Measurements from ENCODE around the gene DPP9. TPM values are rescaled to one million over a fixed set of nuclear protein-coding genes. Genes with fewer than 3 reads are reported as not detected.

The DPP9 gene
- polyA plus RNA-seq, 2 of the 4 experiments (the other 2 are of a cell fraction), result 10.1 to 53.5 TPM

DNA sequence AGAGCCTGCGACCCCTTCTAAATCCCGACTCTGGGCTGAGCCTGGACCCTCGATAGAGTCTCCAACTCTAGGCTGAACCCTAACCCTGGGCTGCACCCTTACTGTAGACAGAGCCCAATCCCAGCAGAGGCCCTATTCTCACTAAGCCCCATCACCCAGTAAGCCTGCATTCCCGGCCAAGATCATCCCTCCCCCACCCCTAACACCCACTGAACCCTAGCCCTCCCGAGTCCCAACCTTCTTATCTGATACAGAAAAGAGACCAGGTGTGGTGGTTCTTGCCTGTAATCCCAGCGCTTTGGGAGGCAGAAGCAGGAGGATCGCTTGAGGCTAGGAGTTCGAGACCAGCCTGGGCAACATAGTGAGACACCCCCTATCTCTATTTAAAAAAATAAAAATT lies 86.9 kb downstream of the DPP9 start:
- H3K27ac ChIP-seq, result peak overlapping the region; percentile 81 to 92; a peak in 4 of 6 replicates
- DNase-seq (ENCODE audit: low read depth in 1 of 2, low spot score in 1 of 2) (no peak), ATAC-seq (no peak), FAIRE-seq (no peak)
- 72% methylated on average over 8 of the region's 8 CpGs for WGBS (ENCODE audit: missing lambda C conversion rate)
- CTCF ChIA-PET, result interaction anchor here (0.6 to 3.4 kb wide), 34 partner anchors 8 to 267 kb away, joined by 3 to 118 read pairs (median 6); partner anchors contain the start of genes HDGFL2 and SEMA6B
- POLR2A ChIA-PET, result no interaction called here
- H3K4me1 ChIP-seq, result peaks cover 33% of the 10 kb centered on the region
- H3K9me3 ChIP-seq, result no peaks in the 10 kb centered on the region
- no peak for TF ChIP-seq HDAC2 (IDR thresholded peaks at IDR 0.05)
- peak overlapping the region; percentile 92 for H3K4me2 ChIP-seq
- no peak overlapping the region for H3K4me3 ChIP-seq

- Histone ChIP-seq H3K4me2 (peak overlapping the region; percentile 92), H3K4me1 (peaks cover 33% of the 10 kb centered on the region), H3K4me3 (peak overlapping the region; percentile 48), H3K9me3 (no peaks in the 10 kb centered on the region), H3K27ac (peak overlapping the region; percentile 81 to 92)
- ChIA-PET CTCF (interaction anchor here (0.6 to 3.4 kb wide), 37 partner anchors 9 to 266 kb away, joined by 3 to 118 read pairs (median 6); partner anchors contain the start of genes HDGFL2 and SEMA6B), POLR2A (interaction anchor here (0.7 kb wide), 1 partner anchor 59 kb away, joined by 3 read pairs; no protein-coding TSS in a partner anchor)
- ATAC-seq (peak; percentile 37 to 62; a peak in 3 of 6 replicates), DNase-seq (ENCODE audit: low read depth in 1 of 2, low spot score in 1 of 2) (peak; percentile 34 to 65), FAIRE-seq (no peak)
- 0% methylated on average over 1 of the region's 43 CpGs for WGBS (ENCODE audit: missing lambda C conversion rate)
- TF ChIP-seq, protein P1, sequence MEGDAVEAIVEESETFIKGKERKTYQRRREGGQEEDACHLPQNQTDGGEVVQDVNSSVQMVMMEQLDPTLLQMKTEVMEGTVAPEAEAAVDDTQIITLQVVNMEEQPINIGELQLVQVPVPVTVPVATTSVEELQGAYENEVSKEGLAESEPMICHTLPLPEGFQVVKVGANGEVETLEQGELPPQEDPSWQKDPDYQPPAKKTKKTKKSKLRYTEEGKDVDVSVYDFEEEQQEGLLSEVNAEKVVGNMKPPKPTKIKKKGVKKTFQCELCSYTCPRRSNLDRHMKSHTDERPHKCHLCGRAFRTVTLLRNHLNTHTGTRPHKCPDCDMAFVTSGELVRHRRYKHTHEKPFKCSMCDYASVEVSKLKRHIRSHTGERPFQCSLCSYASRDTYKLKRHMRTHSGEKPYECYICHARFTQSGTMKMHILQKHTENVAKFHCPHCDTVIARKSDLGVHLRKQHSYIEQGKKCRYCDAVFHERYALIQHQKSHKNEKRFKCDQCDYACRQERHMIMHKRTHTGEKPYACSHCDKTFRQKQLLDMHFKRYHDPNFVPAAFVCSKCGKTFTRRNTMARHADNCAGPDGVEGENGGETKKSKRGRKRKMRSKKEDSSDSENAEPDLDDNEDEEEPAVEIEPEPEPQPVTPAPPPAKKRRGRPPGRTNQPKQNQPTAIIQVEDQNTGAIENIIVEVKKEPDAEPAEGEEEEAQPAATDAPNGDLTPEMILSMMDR (IDR thresholded peaks at IDR 0.05), result peak; percentile 84
- TF ChIP-seq SMC3 (IDR thresholded peaks at IDR 0.05), result peak; percentile 76
- no peak for TF ChIP-seq TP53 (CRISPR knock-in tag; IDR thresholded peaks at IDR 0.05)
- no peak for TF ChIP-seq ZFP36 (IDR thresholded peaks at IDR 0.05; ENCODE audit: borderline replicate concordance, partially characterized antibody)
- TF ChIP-seq RAD21 (conservative IDR thresholded peaks at IDR 0.05 in 1 of 2, IDR thresholded peaks at IDR 0.05 in 1 of 2), result peak; percentile 71 to 90
These were observed 87.4 kb downstream of the DPP9 start for GRCh38 chr19:4636151-4636717.

DNA sequence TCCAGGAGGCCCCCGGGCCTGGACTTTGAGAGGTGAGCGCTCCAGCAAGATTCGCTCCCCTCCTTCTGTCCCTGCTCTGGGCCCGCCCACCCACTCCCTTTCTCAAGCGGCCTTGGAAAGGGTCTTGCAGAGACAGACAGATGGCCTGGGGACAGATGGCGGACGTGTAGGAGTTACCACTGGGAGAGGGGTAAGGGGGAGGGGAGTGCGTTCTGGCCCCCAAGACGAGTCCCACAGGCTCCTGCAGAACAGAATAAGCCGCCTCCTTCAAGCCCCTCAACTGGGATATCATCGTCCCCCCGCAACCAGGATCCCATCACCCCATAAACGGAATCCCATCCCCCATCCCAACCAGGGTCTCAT lies 87.9 kb downstream of the DPP9 start:
- no peak for FAIRE-seq
- peak overlapping the region; percentile 48 for H3K4me3 ChIP-seq
- 48% methylated on average over 5 of the region's 13 CpGs for WGBS (ENCODE audit: missing lambda C conversion rate)

More for the DNA sequence above, 87.9 kb downstream of the DPP9 start:
- DNase-seq (ENCODE audit: low read depth in 1 of 2, low spot score in 1 of 2) (no peak), ATAC-seq (no peak)
- Histone ChIP-seq H3K9me3 (no peaks in the 10 kb centered on the region), H3K4me2 (peak overlapping the region; percentile 92), H3K4me1 (peaks cover 33% of the 10 kb centered on the region), H3K27ac (peak overlapping the region; percentile 81 to 92)
- ChIA-PET CTCF (interaction anchor here (0.6 to 3.4 kb wide), 32 partner anchors 9 to 171 kb away, joined by 3 to 118 read pairs (median 8); partner anchors contain the start of genes HDGFL2 and SEMA6B), POLR2A (interaction anchor here (0.7 kb wide), 1 partner anchor 59 kb away, joined by 3 read pairs; no protein-coding TSS in a partner anchor)
- TF ChIP-seq HDAC2 (IDR thresholded peaks at IDR 0.05) (no peak), HEYL (CRISPR knock-in tag; IDR thresholded peaks at IDR 0.05) (no peak), RARB (CRISPR knock-in tag; IDR thresholded peaks at IDR 0.05) (no peak), MAZ (IDR thresholded peaks at IDR 0.05; ENCODE audit: borderline replicate concordance, low read depth, low read length) (no peak), PHF8 (IDR thresholded peaks at IDR 0.05; ENCODE audit: borderline replicate concordance, low read depth) (no peak), CBX2 (IDR thresholded peaks at IDR 0.05; ENCODE audit: borderline replicate concordance, low read depth) (no peak), ESRRA (IDR thresholded peaks at IDR 0.05; ENCODE audit: borderline replicate concordance, low read length) (no peak), CBX8 (IDR thresholded peaks at IDR 0.05) (no peak), ATOH8 (CRISPR knock-in tag; IDR thresholded peaks at IDR 0.05; ENCODE audit: low read depth) (no peak), JUNB (IDR thresholded peaks at IDR 0.05) (no peak)
- TF ChIP-seq, protein P1 (IDR thresholded peaks at IDR 0.05), result no peak

Data from A549 (cell line).